Measurements from ENCODE around the gene CUEDC1. TPM values are rescaled to one million over a fixed set of nuclear protein-coding genes. Genes with fewer than 3 reads are reported as not detected.

CUEDC1 gene
- total RNA-seq, 1 donor from 2014 or later: 24.6 TPM

DNA sequence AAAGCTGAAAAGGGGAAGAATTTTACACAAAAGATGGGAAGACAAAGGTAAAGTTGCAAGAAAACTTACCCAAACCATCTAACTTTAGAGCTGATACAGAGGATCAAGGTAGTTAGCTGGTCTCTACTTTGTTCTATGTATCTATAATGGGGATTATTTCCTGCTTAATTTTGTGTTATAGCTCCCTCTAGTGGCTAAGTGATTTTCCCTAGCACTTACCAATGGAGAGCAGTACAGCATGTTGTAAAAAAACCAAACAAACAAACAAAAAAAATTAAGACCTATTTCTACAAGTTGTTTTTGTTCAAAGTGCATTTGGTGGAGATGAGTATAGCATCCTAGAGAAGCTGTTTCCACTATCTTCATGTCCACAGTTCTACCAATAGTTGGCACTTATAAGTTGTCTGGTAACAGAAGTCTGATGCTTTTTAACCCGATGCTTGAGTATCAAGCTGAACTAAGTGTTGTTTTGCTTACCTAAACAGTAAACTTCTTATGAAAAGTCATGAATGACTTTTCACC, 44.3 kb upstream of the CUEDC1 start:
- TF ChIP-seq, protein P1, sequence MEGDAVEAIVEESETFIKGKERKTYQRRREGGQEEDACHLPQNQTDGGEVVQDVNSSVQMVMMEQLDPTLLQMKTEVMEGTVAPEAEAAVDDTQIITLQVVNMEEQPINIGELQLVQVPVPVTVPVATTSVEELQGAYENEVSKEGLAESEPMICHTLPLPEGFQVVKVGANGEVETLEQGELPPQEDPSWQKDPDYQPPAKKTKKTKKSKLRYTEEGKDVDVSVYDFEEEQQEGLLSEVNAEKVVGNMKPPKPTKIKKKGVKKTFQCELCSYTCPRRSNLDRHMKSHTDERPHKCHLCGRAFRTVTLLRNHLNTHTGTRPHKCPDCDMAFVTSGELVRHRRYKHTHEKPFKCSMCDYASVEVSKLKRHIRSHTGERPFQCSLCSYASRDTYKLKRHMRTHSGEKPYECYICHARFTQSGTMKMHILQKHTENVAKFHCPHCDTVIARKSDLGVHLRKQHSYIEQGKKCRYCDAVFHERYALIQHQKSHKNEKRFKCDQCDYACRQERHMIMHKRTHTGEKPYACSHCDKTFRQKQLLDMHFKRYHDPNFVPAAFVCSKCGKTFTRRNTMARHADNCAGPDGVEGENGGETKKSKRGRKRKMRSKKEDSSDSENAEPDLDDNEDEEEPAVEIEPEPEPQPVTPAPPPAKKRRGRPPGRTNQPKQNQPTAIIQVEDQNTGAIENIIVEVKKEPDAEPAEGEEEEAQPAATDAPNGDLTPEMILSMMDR (IDR thresholded peaks at IDR 0.05; ENCODE audit: insufficient read depth, low read length, poor library complexity, severe bottlenecking): peak; percentile 73
- Histone ChIP-seq H3K27me3 (ENCODE audit: control insufficient read depth, insufficient read depth, low read length) (no peaks in the 10 kb centered on the region), H3K36me3 (ENCODE audit: control insufficient read depth, insufficient read depth, low read length) (no peaks in the 10 kb centered on the region), H3K4me3 (ENCODE audit: low read depth, low read length) (no peak overlapping the region)
- no peak for DNase-seq (ENCODE audit: low read depth)

DNA sequence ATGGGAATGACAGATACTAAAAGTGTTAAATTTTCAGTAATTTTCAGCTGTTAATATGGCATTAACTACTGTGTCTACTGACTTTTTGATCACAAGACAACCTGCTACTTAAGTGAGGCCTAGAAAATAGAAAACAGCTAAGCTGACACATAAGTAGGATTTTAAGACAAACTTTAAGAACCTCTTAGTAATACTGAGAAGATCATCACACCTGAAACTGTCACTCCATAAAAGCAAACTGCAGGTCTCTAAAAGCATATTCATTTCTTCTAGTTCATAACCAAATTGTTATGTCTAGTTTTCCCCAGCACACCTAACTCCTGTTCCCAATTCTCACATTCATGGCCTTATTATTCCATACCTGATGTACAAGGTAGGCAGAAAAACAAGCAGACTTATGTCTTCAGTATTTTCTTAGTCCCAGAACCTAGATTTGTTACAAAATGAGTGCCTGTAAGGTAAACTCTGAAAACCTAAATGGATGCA, 43.8 kb upstream of the CUEDC1 start:
- TF ChIP-seq, protein P1 (IDR thresholded peaks at IDR 0.05; ENCODE audit: insufficient read depth, low read length, poor library complexity, severe bottlenecking): no peak

DNA sequence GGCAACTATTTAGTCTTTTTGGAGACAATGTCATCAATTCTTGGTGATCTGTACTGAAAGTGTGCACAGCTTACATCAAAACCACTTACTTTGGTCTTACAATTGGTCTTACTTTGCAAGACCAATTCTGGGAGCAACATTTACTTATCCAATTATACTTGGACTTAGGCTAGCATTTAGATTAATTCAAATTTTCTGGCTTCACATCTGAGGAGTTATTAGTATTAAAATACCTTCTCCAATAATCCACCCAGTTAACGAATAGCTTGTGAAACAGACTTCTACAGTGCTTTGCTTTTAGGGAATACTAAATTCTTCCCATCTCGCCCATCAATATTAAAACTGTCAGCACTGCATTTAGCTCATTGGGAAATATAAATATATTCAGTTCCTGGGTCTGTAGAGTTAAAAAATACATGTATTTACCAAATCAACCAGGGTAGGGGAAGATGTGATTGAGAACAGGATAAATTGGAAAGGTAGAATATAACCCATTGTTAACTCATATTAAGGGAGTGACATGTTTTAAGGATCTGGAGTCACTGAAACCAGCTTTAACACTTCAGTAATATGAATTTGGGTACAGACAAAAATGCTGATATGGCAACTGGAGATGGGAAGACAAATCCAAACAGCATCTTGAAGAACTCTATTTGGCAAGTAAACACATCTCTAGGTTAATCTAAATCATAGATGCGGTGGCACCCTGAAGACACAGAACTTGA, 42.0 kb upstream of the CUEDC1 start:
- TF ChIP-seq, protein P1 (IDR thresholded peaks at IDR 0.05; ENCODE audit: insufficient read depth, low read length, poor library complexity, severe bottlenecking): no peak
- Histone ChIP-seq H3K36me3 (ENCODE audit: control insufficient read depth, insufficient read depth, low read length) (no peaks in the 10 kb centered on the region), H3K4me3 (ENCODE audit: low read depth, low read length) (no peak overlapping the region), H3K27me3 (ENCODE audit: control insufficient read depth, insufficient read depth, low read length) (no peaks in the 10 kb centered on the region)
- DNase-seq (ENCODE audit: low read depth): no peak

More for the DNA sequence above, 43.8 kb upstream of the CUEDC1 start:
- DNase-seq (ENCODE audit: low read depth): no peak
- no peaks in the 10 kb centered on the region for H3K27me3 ChIP-seq (ENCODE audit: control insufficient read depth, insufficient read depth, low read length)
- H3K36me3 ChIP-seq (ENCODE audit: control insufficient read depth, insufficient read depth, low read length): no peaks in the 10 kb centered on the region
- no peak overlapping the region for H3K4me3 ChIP-seq (ENCODE audit: low read depth, low read length)

DNA sequence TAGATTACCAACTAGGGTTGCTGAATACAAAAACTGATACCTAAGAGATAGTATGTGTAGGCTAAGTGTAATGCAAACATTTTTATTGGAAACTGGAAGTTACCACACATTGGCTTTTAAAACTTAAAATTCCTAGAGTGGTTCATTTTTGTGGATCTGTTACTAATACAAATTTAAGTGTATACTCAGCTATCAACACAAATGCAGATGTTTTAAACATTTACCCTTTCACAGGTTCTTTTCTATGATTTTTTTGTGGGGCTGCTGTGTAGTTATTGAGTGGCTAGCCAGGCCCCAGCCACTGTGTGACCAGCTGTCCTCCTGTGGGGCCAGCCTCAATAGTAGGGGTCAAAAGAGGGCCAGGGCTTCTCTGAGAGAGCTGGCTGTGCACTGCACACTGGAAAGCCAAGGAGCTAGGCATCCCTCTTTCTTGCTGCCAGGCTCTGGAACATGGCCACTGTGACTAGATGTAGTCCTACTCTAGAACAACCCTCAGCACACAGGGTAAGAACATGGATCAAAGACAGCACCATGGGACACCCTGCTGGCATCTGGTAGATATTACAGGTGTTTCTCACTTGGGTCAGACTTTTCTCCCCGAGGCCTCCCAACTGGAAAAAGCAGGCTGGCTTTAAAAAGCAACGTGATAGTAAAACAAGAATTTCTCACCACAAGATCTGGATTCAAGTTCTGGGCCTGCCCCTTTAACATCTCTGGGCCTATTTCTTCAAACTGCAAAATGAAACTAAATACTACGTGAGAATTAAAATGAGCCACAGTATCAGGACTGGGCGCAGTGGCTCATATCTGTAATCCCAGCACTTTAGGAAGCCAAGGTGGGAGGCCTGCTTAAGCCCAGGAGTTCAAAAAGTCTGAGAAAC, 40.1 kb upstream of the CUEDC1 start:
- no peak for DNase-seq (ENCODE audit: low read depth)
- TF ChIP-seq, protein P1 (IDR thresholded peaks at IDR 0.05; ENCODE audit: insufficient read depth, low read length, poor library complexity, severe bottlenecking): peak; percentile 63
- Histone ChIP-seq H3K36me3 (ENCODE audit: control insufficient read depth, insufficient read depth, low read length) (no peaks in the 10 kb centered on the region), H3K27me3 (ENCODE audit: control insufficient read depth, insufficient read depth, low read length) (no peaks in the 10 kb centered on the region), H3K4me3 (ENCODE audit: low read depth, low read length) (no peak overlapping the region)

DNA sequence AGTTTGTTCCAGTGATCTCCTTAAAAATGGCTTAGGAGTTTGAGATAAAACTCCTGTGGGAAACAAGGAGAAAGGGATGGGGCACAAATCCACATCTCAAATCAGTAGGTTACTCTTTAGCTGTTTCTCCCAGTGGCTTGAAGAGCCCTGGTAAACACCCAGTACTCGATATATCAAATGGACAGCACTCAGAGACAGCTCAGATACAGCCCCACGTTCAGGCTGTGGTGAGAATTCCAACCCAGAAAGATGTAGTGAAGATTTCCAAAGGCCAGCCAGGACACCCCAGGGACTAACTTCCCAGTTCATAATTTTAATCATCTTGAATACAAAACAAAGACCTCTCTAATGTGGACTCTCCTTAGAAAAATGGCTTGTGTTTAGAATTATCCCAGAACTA, 39.2 kb upstream of the CUEDC1 start:
- H3K4me3 ChIP-seq (ENCODE audit: low read depth, low read length): no peak overlapping the region
- H3K36me3 ChIP-seq (ENCODE audit: control insufficient read depth, insufficient read depth, low read length): no peaks in the 10 kb centered on the region
- DNase-seq (ENCODE audit: low read depth): no peak
- TF ChIP-seq, protein P1 (IDR thresholded peaks at IDR 0.05; ENCODE audit: insufficient read depth, low read length, poor library complexity, severe bottlenecking): no peak
- H3K27me3 ChIP-seq (ENCODE audit: control insufficient read depth, insufficient read depth, low read length): no peaks in the 10 kb centered on the region

All from kidney epithelial cell (primary cell).